Measurements from ENCODE around the gene NPAS2. TPM values are rescaled to one million over a fixed set of nuclear protein-coding genes. Genes with fewer than 3 reads are reported as not detected.

Gene NPAS2
- total and polyA plus RNA-seq, 2 of the 8 experiments (the other 6 are each of a cell fraction or from before 2014, with no cell fraction given), result 1.8 to 1.9 TPM

GRCh38 chr2:101030866-101031554, 211.1 kb downstream of the NPAS2 start:
- H3K4me3 ChIP-seq (ENCODE audit: extremely low read depth in 1 of 4, insufficient read depth in 2 of 4, low read depth in 3 of 4, low read length in 4 of 4), result no peak overlapping the region

More at GRCh38 chr2:101030866-101031554, 211.1 kb downstream of the NPAS2 start:
- no peaks in the 10 kb centered on the region for H3K23me2 ChIP-seq (ENCODE audit: low read depth, low read length)
- no peak for TF ChIP-seq CEBPB (IDR thresholded peaks at IDR 0.05; ENCODE audit: low read depth, low read length)
- TF ChIP-seq SP4 (IDR thresholded peaks at IDR 0.05; ENCODE audit: low read length), result no peak
- TF ChIP-seq CREB1 (IDR thresholded peaks at IDR 0.05), result no peak
- no peak for TF ChIP-seq NANOG (IDR thresholded peaks at IDR 0.05; ENCODE audit: insufficient read depth, low read depth, low read length, poor library complexity, severe bottlenecking)
- TF ChIP-seq EZH2 (IDR thresholded peaks at IDR 0.05; ENCODE audit: low read depth, low read length, severe bottlenecking), result no peak
- no peak for TF ChIP-seq BACH1 (IDR thresholded peaks at IDR 0.05; ENCODE audit: low read length)
- no peak for TF ChIP-seq JUND (IDR thresholded peaks at IDR 0.05; ENCODE audit: low read length)
- no peak overlapping the region for H3K4me2 ChIP-seq (ENCODE audit: insufficient read depth in 1 of 2, low read depth in 2 of 2, low read length in 2 of 2)
- H2BK120ac ChIP-seq (replicated peaks; ENCODE audit: low read depth, low read length), result no peak overlapping the region
- H3K23ac ChIP-seq (ENCODE audit: insufficient read length), result no peak overlapping the region
- H3K56ac ChIP-seq (replicated peaks; ENCODE audit: insufficient read length, low read depth, low read length), result no peak overlapping the region
- DNase-seq (ENCODE audit: low read depth in 1 of 2, low spot score in 2 of 2), result no peak
- no peak overlapping the region for H3K18ac ChIP-seq (ENCODE audit: extremely low read depth, low read length)
- no peak overlapping the region for H2AK5ac ChIP-seq (ENCODE audit: low read depth, low read length)
- H3K14ac ChIP-seq (ENCODE audit: insufficient read length), result no peak overlapping the region
- H2BK12ac ChIP-seq (ENCODE audit: low read depth, low read length), result no peak overlapping the region
- no peaks in the 10 kb centered on the region for H3K79me2 ChIP-seq (ENCODE audit: control insufficient read depth in 1 of 2, insufficient read depth in 2 of 2, low read length in 2 of 2)
- ChIA-PET CTCF (ENCODE audit: partially characterized antibody) (interaction anchor here (0.8 to 2.4 kb wide), 8 partner anchors 10 to 220 kb away, joined by 3 to 14 read pairs (median 5); no protein-coding TSS in a partner anchor), POLR2A (ENCODE audit: partially characterized antibody) (interaction anchor here (0.6 to 2.0 kb wide), 4 partner anchors 19 to 221 kb away, joined by 3 to 7 read pairs (median 4); no protein-coding TSS in a partner anchor)
- H4K8ac ChIP-seq (ENCODE audit: extremely low read depth, insufficient read depth, low read length), result no peak overlapping the region
- H3K4ac ChIP-seq (replicated peaks; ENCODE audit: insufficient read length, low read depth, low read length), result no peak overlapping the region
- no peak overlapping the region for H3K27ac ChIP-seq (ENCODE audit: low read depth, low read length)
- H2BK5ac ChIP-seq (ENCODE audit: low read depth, low read length), result no peak overlapping the region
- H2BK20ac ChIP-seq (ENCODE audit: low read length), result no peak overlapping the region
- peaks cover 2 to 9% (median 4%) of the 10 kb centered on the region in 4 experiments; a peak in 5 of 7 replicates for H3K4me1 ChIP-seq (replicated peaks in 1 of 4; ENCODE audit: control insufficient read depth in 3 of 4, insufficient read depth in 4 of 4, low read length in 3 of 4)
- no peak overlapping the region for H4K5ac ChIP-seq (ENCODE audit: insufficient read length, low read depth, low read length)
- H2AFZ ChIP-seq (ENCODE audit: low read length), result no peak overlapping the region
- H3K9me3 ChIP-seq (ENCODE audit: insufficient read depth in 2 of 2, low read depth in 1 of 2, low read length in 1 of 2), result no peaks in the 10 kb centered on the region
- H2BK15ac ChIP-seq (ENCODE audit: low read length), result no peak overlapping the region
- no peak overlapping the region for H3K9ac ChIP-seq (replicated peaks in 1 of 4; ENCODE audit: extremely low read depth in 1 of 4, low read depth in 3 of 4, low read length in 3 of 4)
- FAIRE-seq, result no peak
- 92% methylated on average over 10 of the region's 10 CpGs; no CpG with 5 or more reads in 1 of the 2 experiments for WGBS, 2 experiments (ENCODE audit: extremely low coverage in 1 of 2, insufficient coverage in 1 of 2, insufficient read length in 1 of 2, insufficient replicate concordance in 2 of 2, low coverage in 1 of 2, low lambda C conversion rate in 2 of 2, missing lambda C conversion rate in 1 of 2)
- H3K79me1 ChIP-seq (ENCODE audit: low read depth, low read length), result no peaks in the 10 kb centered on the region
- peaks cover 0 to 5% (median 3%) of the 10 kb centered on the region in 4 experiments; a peak in 5 of 8 replicates for H3K36me3 ChIP-seq (ENCODE audit: control insufficient read depth in 2 of 4, insufficient read depth in 4 of 4, low read length in 3 of 4)
- no peaks in the 10 kb centered on the region for H3K27me3 ChIP-seq (replicated peaks in 1 of 4; ENCODE audit: control insufficient read depth in 3 of 4, extremely low read depth in 1 of 4, insufficient read depth in 3 of 4, low read length in 3 of 4)
- no peak overlapping the region for H4K91ac ChIP-seq (replicated peaks; ENCODE audit: insufficient read length, low read length)
- peaks cover 0 to 4% of the 10 kb centered on the region in 2 experiments for H4K20me1 ChIP-seq (replicated peaks in 1 of 2; ENCODE audit: control insufficient read depth in 1 of 2, insufficient read depth in 2 of 2, low read length in 2 of 2)

Data from H1 (cell line).